ENCODE results near the gene NID1. TPM values are rescaled to one million over a fixed set of nuclear protein-coding genes. Genes with fewer than 3 reads are reported as not detected.
A peak's percentile ranks its signal among the peaks of the same experiment; 100 is the strongest.

NID1 gene, protein sequence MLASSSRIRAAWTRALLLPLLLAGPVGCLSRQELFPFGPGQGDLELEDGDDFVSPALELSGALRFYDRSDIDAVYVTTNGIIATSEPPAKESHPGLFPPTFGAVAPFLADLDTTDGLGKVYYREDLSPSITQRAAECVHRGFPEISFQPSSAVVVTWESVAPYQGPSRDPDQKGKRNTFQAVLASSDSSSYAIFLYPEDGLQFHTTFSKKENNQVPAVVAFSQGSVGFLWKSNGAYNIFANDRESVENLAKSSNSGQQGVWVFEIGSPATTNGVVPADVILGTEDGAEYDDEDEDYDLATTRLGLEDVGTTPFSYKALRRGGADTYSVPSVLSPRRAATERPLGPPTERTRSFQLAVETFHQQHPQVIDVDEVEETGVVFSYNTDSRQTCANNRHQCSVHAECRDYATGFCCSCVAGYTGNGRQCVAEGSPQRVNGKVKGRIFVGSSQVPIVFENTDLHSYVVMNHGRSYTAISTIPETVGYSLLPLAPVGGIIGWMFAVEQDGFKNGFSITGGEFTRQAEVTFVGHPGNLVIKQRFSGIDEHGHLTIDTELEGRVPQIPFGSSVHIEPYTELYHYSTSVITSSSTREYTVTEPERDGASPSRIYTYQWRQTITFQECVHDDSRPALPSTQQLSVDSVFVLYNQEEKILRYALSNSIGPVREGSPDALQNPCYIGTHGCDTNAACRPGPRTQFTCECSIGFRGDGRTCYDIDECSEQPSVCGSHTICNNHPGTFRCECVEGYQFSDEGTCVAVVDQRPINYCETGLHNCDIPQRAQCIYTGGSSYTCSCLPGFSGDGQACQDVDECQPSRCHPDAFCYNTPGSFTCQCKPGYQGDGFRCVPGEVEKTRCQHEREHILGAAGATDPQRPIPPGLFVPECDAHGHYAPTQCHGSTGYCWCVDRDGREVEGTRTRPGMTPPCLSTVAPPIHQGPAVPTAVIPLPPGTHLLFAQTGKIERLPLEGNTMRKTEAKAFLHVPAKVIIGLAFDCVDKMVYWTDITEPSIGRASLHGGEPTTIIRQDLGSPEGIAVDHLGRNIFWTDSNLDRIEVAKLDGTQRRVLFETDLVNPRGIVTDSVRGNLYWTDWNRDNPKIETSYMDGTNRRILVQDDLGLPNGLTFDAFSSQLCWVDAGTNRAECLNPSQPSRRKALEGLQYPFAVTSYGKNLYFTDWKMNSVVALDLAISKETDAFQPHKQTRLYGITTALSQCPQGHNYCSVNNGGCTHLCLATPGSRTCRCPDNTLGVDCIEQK
- 100 to 1,000 TPM in 5 of 7 donors, 10 to 100 TPM in 2; 48.1 to 178 (median 101) TPM for total RNA-seq
- 10 to 100 TPM in 2 of 3 donors, 1 to 10 TPM in 1; 6.8 to 13.3 (median 12.9) TPM for polyA plus RNA-seq
- long read RNA-seq, donor 1, full-length matches to known transcripts: 7 of 76 reads
- long read RNA-seq, donor 1, partial matches to known transcripts: 69 of 76 reads
- long read RNA-seq, donor 1, other reads (novel, unspliced or antisense): 0 of 76 reads
- long read RNA-seq, donor 2, full-length matches to known transcripts: 14 of 75 reads
- long read RNA-seq, donor 2, partial matches to known transcripts: 61 of 75 reads
- long read RNA-seq, donor 2, other reads (novel, unspliced or antisense): 0 of 75 reads

DNA sequence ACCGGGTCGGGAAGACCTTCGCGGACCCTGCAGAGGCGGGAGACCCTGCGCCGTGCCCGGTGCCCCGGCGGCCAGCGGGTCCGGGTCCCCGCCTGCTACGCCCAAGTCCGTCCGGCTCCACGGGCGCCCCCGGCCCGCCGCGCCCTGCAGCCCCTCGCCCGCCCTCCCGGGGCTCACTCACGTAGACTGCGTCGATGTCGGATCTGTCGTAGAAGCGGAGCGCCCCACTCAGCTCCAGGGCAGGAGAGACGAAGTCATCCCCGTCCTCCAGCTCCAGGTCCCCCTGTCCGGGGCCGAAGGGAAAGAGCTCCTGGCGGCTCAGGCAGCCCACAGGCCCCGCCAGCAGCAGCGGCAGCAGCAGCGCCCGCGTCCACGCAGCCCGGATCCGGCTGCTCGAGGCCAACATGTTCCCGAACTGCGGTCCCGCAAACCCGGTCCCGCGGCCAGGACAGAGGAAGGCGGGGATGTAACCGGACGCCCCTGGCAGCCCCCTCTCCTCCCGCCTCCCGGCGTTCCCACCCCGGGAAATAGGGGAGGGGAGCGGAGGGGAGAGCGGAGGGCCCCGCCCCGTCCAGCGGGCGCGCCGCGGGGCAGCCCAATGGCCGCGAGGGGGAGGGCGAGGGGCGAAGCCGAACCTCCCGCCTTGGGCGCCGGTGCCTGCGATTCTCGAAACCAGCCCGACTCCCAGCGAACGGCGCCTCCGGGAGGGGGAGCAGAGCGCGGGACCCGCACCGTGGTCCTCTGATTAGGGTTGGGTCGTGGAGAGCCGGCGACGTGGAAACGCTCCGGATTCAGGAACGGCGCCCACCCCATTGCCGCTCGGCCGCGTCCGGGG is at the start of gene NID1:
Gene NID1 (minus strand): TSS at position 417 of the 835 bp plus-strand sequence. CDS start 11 bp downstream, at position 406.
- DNase-seq: peak; percentile 86
- WGBS, 5 donors: 1 to 4% (median 2%) methylated on average over 23 to 100 of the region's 100 CpGs
- Histone ChIP-seq H3K27me3 (replicated peaks in 1 of 7) (peaks cover 0 to 40% (median 22%) of the 10 kb centered on the region in 7 donors), H3K9me3 (no peaks in the 10 kb centered on the region), H3K4me3 (peak within 1 kb of the TSS; percentile 52 to 82 (median 60)), H3K4me1 (peaks cover 4 to 46% (median 39%) of the 10 kb centered on the region in 6 donors), H3K36me3 (no peaks in the 10 kb centered on the region), H3K27ac (peak within 1 kb of the TSS; percentile 49 to 93 (median 88))
- TF ChIP-seq POLR2A (IDR thresholded peaks at IDR 0.05): peak in 1 of 3 donors; percentile 32
- TF ChIP-seq, protein P1, sequence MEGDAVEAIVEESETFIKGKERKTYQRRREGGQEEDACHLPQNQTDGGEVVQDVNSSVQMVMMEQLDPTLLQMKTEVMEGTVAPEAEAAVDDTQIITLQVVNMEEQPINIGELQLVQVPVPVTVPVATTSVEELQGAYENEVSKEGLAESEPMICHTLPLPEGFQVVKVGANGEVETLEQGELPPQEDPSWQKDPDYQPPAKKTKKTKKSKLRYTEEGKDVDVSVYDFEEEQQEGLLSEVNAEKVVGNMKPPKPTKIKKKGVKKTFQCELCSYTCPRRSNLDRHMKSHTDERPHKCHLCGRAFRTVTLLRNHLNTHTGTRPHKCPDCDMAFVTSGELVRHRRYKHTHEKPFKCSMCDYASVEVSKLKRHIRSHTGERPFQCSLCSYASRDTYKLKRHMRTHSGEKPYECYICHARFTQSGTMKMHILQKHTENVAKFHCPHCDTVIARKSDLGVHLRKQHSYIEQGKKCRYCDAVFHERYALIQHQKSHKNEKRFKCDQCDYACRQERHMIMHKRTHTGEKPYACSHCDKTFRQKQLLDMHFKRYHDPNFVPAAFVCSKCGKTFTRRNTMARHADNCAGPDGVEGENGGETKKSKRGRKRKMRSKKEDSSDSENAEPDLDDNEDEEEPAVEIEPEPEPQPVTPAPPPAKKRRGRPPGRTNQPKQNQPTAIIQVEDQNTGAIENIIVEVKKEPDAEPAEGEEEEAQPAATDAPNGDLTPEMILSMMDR (IDR thresholded peaks at IDR 0.05 in 8 of 11, conservative IDR thresholded peaks at IDR 0.05 in 3 of 11): peak in 8 of 11 experiments; percentile 10 to 55 (median 40)
- TF ChIP-seq POLR2AphosphoS5 (IDR thresholded peaks at IDR 0.05): peak; percentile 84 to 93 (median 89)
- intact Hi-C loops (cut with DNase I; ENCODE audit: low total_unique reads): no loop called here

- H3K36me3 ChIP-seq: no peaks in the 10 kb centered on the region
- no peak overlapping the region for H3K4me3 ChIP-seq
- TF ChIP-seq, protein P1 (IDR thresholded peaks at IDR 0.05 in 8 of 11, conservative IDR thresholded peaks at IDR 0.05 in 3 of 11): no peak
- TF ChIP-seq POLR2A (IDR thresholded peaks at IDR 0.05) (no peak), POLR2AphosphoS5 (IDR thresholded peaks at IDR 0.05) (no peak)
- intact Hi-C loops (cut with DNase I; ENCODE audit: low total_unique reads): no loop called here
- WGBS, 5 donors: 86 to 95% (median 88%) methylated on average over 5 of the region's 5 CpGs
- H3K4me1 ChIP-seq: peaks cover 0 to 4% (median under 1%) of the 10 kb centered on the region in 6 donors
- DNase-seq: no peak
- H3K9me3 ChIP-seq: no peaks in the 10 kb centered on the region
- peaks cover 0 to 6% (median 0%) of the 10 kb centered on the region in 7 donors for H3K27me3 ChIP-seq (replicated peaks in 1 of 7)
- H3K27ac ChIP-seq: no peak overlapping the region
Measured at GRCh38 chr1:236114076-236114747, 49.3 kb upstream of the NID1 start.

Data from spleen (tissue), 13 donors.